Mammary epithelial cell (primary cell): ENCODE results near the gene TCN1.

Source experiments
- EZH2 ChIP-seq: IDR thresholded peaks from 2 replicates; pipeline ENCODE4 v1.6.1; 2012; ENCODE audit warnings: low read length, inconsistent platforms, borderline replicate concordance
- TF ChIP-seq, protein P1 (sequence below), 2 donors: IDR thresholded peaks in 1 of 2; conservative IDR thresholded peaks in 1 of 2; 2 replicates each; pipeline ENCODE4 v1.5.1; 2011 to 2012; ENCODE audit warnings: inconsistent platforms in 2 of 2, low read length in 2 of 2, mild to moderate bottlenecking in 2 of 2, control low read depth in 1 of 2, low read depth in 1 of 2; ENCODE audit not compliant: insufficient read depth in 1 of 2; ENCODE audit errors: extremely low read depth in 1 of 2

DNA sequence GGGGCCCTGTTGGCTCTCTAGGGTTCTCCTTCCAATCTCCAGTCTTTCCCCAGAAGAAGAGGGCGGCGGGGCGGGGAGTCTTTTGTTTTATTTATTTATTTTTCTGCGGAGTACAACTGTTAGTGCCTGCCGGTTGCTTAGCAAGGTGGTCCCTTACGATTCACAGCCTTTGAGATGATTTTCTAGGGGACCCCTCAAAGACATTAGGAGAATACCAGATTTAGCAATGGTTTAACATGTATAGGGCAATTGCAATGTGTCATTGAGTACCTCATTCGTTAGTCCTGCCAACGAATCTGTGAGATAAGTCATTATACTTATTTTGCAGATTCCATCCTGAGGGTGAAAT lies 55.4 kb downstream of the TCN1 start:
- TF ChIP-seq EZH2, result no peak
- TF ChIP-seq, protein P1, sequence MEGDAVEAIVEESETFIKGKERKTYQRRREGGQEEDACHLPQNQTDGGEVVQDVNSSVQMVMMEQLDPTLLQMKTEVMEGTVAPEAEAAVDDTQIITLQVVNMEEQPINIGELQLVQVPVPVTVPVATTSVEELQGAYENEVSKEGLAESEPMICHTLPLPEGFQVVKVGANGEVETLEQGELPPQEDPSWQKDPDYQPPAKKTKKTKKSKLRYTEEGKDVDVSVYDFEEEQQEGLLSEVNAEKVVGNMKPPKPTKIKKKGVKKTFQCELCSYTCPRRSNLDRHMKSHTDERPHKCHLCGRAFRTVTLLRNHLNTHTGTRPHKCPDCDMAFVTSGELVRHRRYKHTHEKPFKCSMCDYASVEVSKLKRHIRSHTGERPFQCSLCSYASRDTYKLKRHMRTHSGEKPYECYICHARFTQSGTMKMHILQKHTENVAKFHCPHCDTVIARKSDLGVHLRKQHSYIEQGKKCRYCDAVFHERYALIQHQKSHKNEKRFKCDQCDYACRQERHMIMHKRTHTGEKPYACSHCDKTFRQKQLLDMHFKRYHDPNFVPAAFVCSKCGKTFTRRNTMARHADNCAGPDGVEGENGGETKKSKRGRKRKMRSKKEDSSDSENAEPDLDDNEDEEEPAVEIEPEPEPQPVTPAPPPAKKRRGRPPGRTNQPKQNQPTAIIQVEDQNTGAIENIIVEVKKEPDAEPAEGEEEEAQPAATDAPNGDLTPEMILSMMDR (conservative IDR thresholded peaks at IDR 0.05 in 1 of 2, IDR thresholded peaks at IDR 0.05 in 1 of 2; ENCODE audit: extremely low read depth in 1 of 2, insufficient read depth in 1 of 2, low read depth in 1 of 2, low read length in 2 of 2), result no peak
